ENCODE measurements around the gene PERM1. TPM values are rescaled to one million over a fixed set of nuclear protein-coding genes. Genes with fewer than 3 reads are reported as not detected.

The PERM1 gene
- total RNA-seq, 1 experiment from 2014 or later = 0.47 TPM

GRCh38 chr1:927748-928147 is 54.1 kb downstream of the PERM1 start:
- no peaks in the 10 kb centered on the region for H3K9me2 ChIP-seq (replicated peaks; ENCODE audit: low read length)
- ATAC-seq = no peak
- ChIA-PET CTCF (no interaction called here), POLR2A (ENCODE audit: unreplicated experiment) (no interaction called here)
- H3K4me1 ChIP-seq (ENCODE audit: insufficient read depth, low read length) = peaks cover 10% of the 10 kb centered on the region
- no peak overlapping the region for H3K27ac ChIP-seq (ENCODE audit: low read length)
- no peaks in the 10 kb centered on the region for H3F3A ChIP-seq (ENCODE audit: low read length, unreplicated experiment)
- no peak overlapping the region for H3K4me2 ChIP-seq (ENCODE audit: low read length)
- H3K9ac ChIP-seq (ENCODE audit: low read length) = no peak overlapping the region
- no TSS peak for BruUV-seq (replicated peaks)
- no peaks in the 10 kb centered on the region for H3K79me2 ChIP-seq (ENCODE audit: low read length)
- TF ChIP-seq CTCF (conservative IDR thresholded peaks at IDR 0.05; ENCODE audit: low read depth, low read length) (no peak), EZH2phosphoT487 (IDR thresholded peaks at IDR 0.05; ENCODE audit: borderline replicate concordance, low read length) (no peak), EZH2 (IDR thresholded peaks at IDR 0.05; ENCODE audit: low read length, unreplicated experiment) (no peak)
- DNase-seq = no peak
- H4K20me1 ChIP-seq (ENCODE audit: low read length) = no peaks in the 10 kb centered on the region
- intact Hi-C loops (cut with micrococcal nuclease) = no loop called here
- no peaks in the 10 kb centered on the region for H3K9me3 ChIP-seq (ENCODE audit: low read length)
- H3K36me3 ChIP-seq (ENCODE audit: low read depth, low read length) = no peaks in the 10 kb centered on the region
- H3K4me3 ChIP-seq (ENCODE audit: low read length) = no peak overlapping the region
- peaks cover 42% of the 10 kb centered on the region for H3K27me3 ChIP-seq (ENCODE audit: low read length)
- no peak overlapping the region for H2AFZ ChIP-seq (ENCODE audit: low read length)

GRCh38 chr1:927234-927633 is 54.7 kb downstream of the PERM1 start:
- POLR2A ChIA-PET (ENCODE audit: unreplicated experiment) = no interaction called here

More at GRCh38 chr1:927234-927633, 54.7 kb downstream of the PERM1 start:
- H3K4me3 ChIP-seq (ENCODE audit: low read length) = no peak overlapping the region
- CTCF ChIA-PET = no interaction called here
- no peaks in the 10 kb centered on the region for H4K20me1 ChIP-seq (ENCODE audit: low read length)
- no peak overlapping the region for H2AFZ ChIP-seq (ENCODE audit: low read length)
- no peak overlapping the region for H3K27ac ChIP-seq (ENCODE audit: low read length)
- peaks cover 10% of the 10 kb centered on the region for H3K4me1 ChIP-seq (ENCODE audit: insufficient read depth, low read length)
- no peak for TF ChIP-seq EZH2 (IDR thresholded peaks at IDR 0.05; ENCODE audit: low read length, unreplicated experiment)
- TF ChIP-seq EZH2phosphoT487 (IDR thresholded peaks at IDR 0.05; ENCODE audit: borderline replicate concordance, low read length) = no peak
- TF ChIP-seq CTCF (conservative IDR thresholded peaks at IDR 0.05; ENCODE audit: low read depth, low read length) = no peak
- no peaks in the 10 kb centered on the region for H3K79me2 ChIP-seq (ENCODE audit: low read length)
- H3K4me2 ChIP-seq (ENCODE audit: low read length) = no peak overlapping the region
- no peaks in the 10 kb centered on the region for H3K9me3 ChIP-seq (ENCODE audit: low read length)
- H3K27me3 ChIP-seq (ENCODE audit: low read length) = peaks cover 47% of the 10 kb centered on the region
- no peak for ATAC-seq
- no TSS peak for BruUV-seq (replicated peaks)
- no peaks in the 10 kb centered on the region for H3K9me2 ChIP-seq (replicated peaks; ENCODE audit: low read length)
- H3F3A ChIP-seq (ENCODE audit: low read length, unreplicated experiment) = no peaks in the 10 kb centered on the region
- intact Hi-C loops (cut with micrococcal nuclease) = no loop called here
- no peak overlapping the region for H3K9ac ChIP-seq (ENCODE audit: low read length)
- DNase-seq = no peak
- H3K36me3 ChIP-seq (ENCODE audit: low read depth, low read length) = no peaks in the 10 kb centered on the region
